A549 (cell line): ENCODE results near the gene ALDH2. TPM values are rescaled to one million over a fixed set of nuclear protein-coding genes. Genes with fewer than 3 reads are reported as not detected.

Source experiments
- polyA plus RNA-seq, 4 experiments: library from polyadenylated mRNA; depleted of rRNA in 3 of 4; stranded (reverse); fragments of >200 nt; fragmentation: RNase III in 1 of 4; extraction: RNeasy Plus Mini Kit Qiagen cat#74134 plus additional on column Dnase treatment in 1 of 4; gene quantifications; 2 replicates in 3 of 4; 3 replicates in 1 of 4; pipeline ENCODE4 v1.2.3, GENCODE V29; 2011 to 2017
- small RNA-seq, 6 experiments: library from RNA; depleted of rRNA; stranded (forward); fragments of <200 nt; gene quantifications; one replicate each; pipeline ENCODE3, GENCODE V24; 2012

The ALDH2 gene
- polyA plus RNA-seq, 2 of the 4 experiments (the other 2 are of a cell fraction), result 97.5 to 123 TPM

Small RNAs within 50 kb of the gene (small RNA-seq; reads per million reads assigned to genes)
- 0 to 1.4 (median 0) reads per million in 6 experiments for gene MIR6761

Other genes with a start within 250 kb of the ALDH2 start
- gene ATXN2, start 167.6 kb upstream of the ALDH2 start, polyA plus RNA-seq (2011; rRNA removed), result 24.8 and 42.3 TPM in 2 replicates
- 29.5 to 31.9 TPM (median 30.6 TPM) in 3 replicates for gene ATXN2, start 167.6 kb upstream of the ALDH2 start, polyA plus RNA-seq (2017; fragmentation: RNase III; extraction: RNeasy Plus Mini Kit Qiagen cat#74134 plus additional on column Dnase treatment)
- gene BRAP, start 81.0 kb upstream of the ALDH2 start, polyA plus RNA-seq (2011; rRNA removed), result 25.2 and 29.7 TPM in 2 replicates
- gene BRAP, start 81.0 kb upstream of the ALDH2 start, polyA plus RNA-seq (2017; fragmentation: RNase III; extraction: RNeasy Plus Mini Kit Qiagen cat#74134 plus additional on column Dnase treatment), result 12.8 to 13.0 TPM (median 13.0 TPM) in 3 replicates
- 22.0 and 32.6 TPM in 2 replicates for gene ACAD10, start 80.9 kb upstream of the ALDH2 start, polyA plus RNA-seq (2011; rRNA removed)
- 13.6 to 15.2 TPM (median 15.1 TPM) in 3 replicates for gene ACAD10, start 80.9 kb upstream of the ALDH2 start, polyA plus RNA-seq (2017; fragmentation: RNase III; extraction: RNeasy Plus Mini Kit Qiagen cat#74134 plus additional on column Dnase treatment)
- gene MAPKAPK5, start 75.3 kb downstream of the ALDH2 start, polyA plus RNA-seq (2011; rRNA removed), result 66.1 and 69.5 TPM in 2 replicates
- 31.5 to 35.7 TPM (median 33.9 TPM) in 3 replicates for gene MAPKAPK5, start 75.3 kb downstream of the ALDH2 start, polyA plus RNA-seq (2017; fragmentation: RNase III; extraction: RNeasy Plus Mini Kit Qiagen cat#74134 plus additional on column Dnase treatment)
- 22.4 and 25.3 TPM in 2 replicates for gene TMEM116, start 246.2 kb downstream of the ALDH2 start, polyA plus RNA-seq (2011; rRNA removed)
- 10.6 to 11.6 TPM (median 11.0 TPM) in 3 replicates for gene TMEM116, start 246.2 kb downstream of the ALDH2 start, polyA plus RNA-seq (2017; fragmentation: RNase III; extraction: RNeasy Plus Mini Kit Qiagen cat#74134 plus additional on column Dnase treatment)
- gene ERP29, start 246.5 kb downstream of the ALDH2 start, polyA plus RNA-seq (2011; rRNA removed), result 87.3 and 115 TPM in 2 replicates
- gene ERP29, start 246.5 kb downstream of the ALDH2 start, polyA plus RNA-seq (2017; fragmentation: RNase III; extraction: RNeasy Plus Mini Kit Qiagen cat#74134 plus additional on column Dnase treatment), result 138 to 161 TPM (median 157 TPM) in 3 replicates